Measurements from ENCODE around the gene COL13A1. TPM values are rescaled to one million over a fixed set of nuclear protein-coding genes. Genes with fewer than 3 reads are reported as not detected.
A peak's percentile ranks its signal among the peaks of the same experiment; 100 is the strongest.

The COL13A1 gene
- total and polyA plus RNA-seq, 2 experiments from 2014 or later: 5.2 to 8.6 TPM

DNA sequence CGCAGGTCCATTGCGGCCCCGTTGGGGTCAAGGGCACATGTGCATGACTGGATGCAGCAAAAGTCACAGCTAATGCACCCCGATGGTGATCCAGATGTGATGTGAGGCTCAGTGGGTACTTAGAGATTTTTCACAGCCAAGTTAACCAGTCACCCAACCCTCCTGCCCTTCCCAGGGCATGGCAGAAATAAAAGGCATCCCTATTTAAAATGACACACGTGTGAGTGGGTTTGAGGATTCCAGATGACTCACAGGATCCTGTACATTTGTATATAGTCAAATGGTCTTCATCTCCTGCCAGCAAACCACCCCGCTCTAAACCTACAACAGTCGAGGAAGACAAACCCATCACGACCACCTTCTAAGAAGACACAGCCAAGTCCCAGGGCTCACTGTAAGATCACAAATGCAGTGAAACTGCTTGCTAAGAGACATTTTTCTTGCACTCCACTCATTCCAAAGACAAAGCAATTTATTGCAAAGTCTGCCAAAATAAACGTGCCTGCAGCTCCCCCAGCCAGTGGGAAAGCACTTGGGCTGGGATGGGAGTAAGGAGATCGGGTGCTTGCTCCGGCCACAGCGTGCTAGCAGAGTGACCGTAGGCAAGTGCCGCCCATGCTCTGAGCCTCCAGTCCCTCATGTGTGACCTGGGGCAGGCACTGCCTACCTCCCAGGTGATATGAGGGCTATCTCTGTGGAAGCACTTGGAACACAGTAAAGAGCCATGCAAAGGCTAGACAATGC, 164.4 kb downstream of the COL13A1 start:
- Histone ChIP-seq H3F3A (replicated peaks; ENCODE audit: low read depth) (no peaks in the 10 kb centered on the region), H3K4me1 (ENCODE audit: insufficient read depth) (no peaks in the 10 kb centered on the region), H2AFZ (no peak overlapping the region; the same call in 1 of the 2 replicates), H4K20me1 (replicated peaks; ENCODE audit: insufficient read depth) (no peaks in the 10 kb centered on the region), H3K4me3 (no peak overlapping the region), H3K36me3 (ENCODE audit: insufficient read depth) (no peaks in the 10 kb centered on the region), H3K79me2 (replicated peaks; ENCODE audit: insufficient read depth) (no peaks in the 10 kb centered on the region), H3K27me3 (ENCODE audit: insufficient read depth) (no peaks in the 10 kb centered on the region), H3K9me2 (ENCODE audit: insufficient read depth) (no peaks in the 10 kb centered on the region), H3K4me2 (no peak overlapping the region), H3K27ac (ENCODE audit: low read depth) (no peak overlapping the region)
- Mint-ChIP-seq H3K4me3 (no peak overlapping the region), H3K36me3 (ENCODE audit: low read depth) (no peaks in the 10 kb centered on the region; the same call in 2 of the 3 replicates), H3K27me3 (ENCODE audit: insufficient read depth, low read depth, poor library complexity) (peaks cover 9% of the 10 kb centered on the region), H3K9me3 (no peaks in the 10 kb centered on the region), H3K27ac (no peak overlapping the region), H3K4me1 (peaks cover 14% of the 10 kb centered on the region; the same call in 2 of the 3 replicates)
- no peak for TF ChIP-seq ZNF331 (CRISPR knock-in tag; IDR thresholded peaks at IDR 0.05; ENCODE audit: low read depth)
- ATAC-seq (no peak), DNase-seq (ENCODE audit: low spot score) (no peak)

DNA sequence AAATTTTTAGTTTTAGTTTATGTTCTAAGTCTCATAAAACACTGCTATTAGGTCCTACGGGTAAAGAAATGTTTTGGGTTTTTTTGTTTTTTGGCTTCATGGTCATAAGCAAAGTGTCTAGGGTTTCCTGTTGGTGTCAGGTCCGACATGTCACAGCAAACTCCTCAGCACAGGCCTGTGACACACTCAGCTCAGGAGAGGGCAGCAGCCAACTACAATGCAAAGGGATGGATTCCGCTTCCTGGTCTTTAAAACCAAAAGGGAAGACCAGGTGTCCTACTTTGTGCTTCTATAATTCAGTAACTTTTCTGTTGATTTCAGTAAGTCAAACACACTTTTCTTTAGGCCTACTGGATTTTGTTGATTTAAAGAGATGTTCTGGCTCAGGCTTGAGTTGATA, 167.1 kb downstream of the COL13A1 start:
- Histone ChIP-seq H3F3A (replicated peaks; ENCODE audit: low read depth) (no peaks in the 10 kb centered on the region), H3K79me2 (replicated peaks; ENCODE audit: insufficient read depth) (no peaks in the 10 kb centered on the region), H3K4me3 (no peak overlapping the region), H3K4me1 (ENCODE audit: insufficient read depth) (no peaks in the 10 kb centered on the region), H3K9me2 (ENCODE audit: insufficient read depth) (no peaks in the 10 kb centered on the region), H2AFZ (peak overlapping the region; percentile 49; the same call in 1 of the 2 replicates), H3K4me2 (no peak overlapping the region), H3K27me3 (ENCODE audit: insufficient read depth) (no peaks in the 10 kb centered on the region), H3K27ac (ENCODE audit: low read depth) (no peak overlapping the region), H3K36me3 (ENCODE audit: insufficient read depth) (no peaks in the 10 kb centered on the region), H4K20me1 (replicated peaks; ENCODE audit: insufficient read depth) (no peaks in the 10 kb centered on the region)
- ATAC-seq (peak; percentile 95), DNase-seq (ENCODE audit: low spot score) (peak; percentile 63)
- H3K9me3 Mint-ChIP-seq: no peaks in the 10 kb centered on the region
- no peaks in the 10 kb centered on the region for H3K36me3 Mint-ChIP-seq (ENCODE audit: low read depth)
- peaks cover 9% of the 10 kb centered on the region for H3K27me3 Mint-ChIP-seq (ENCODE audit: insufficient read depth, low read depth, poor library complexity)
- no peak overlapping the region for H3K4me3 Mint-ChIP-seq
- H3K4me1 Mint-ChIP-seq: peaks cover 9% of the 10 kb centered on the region; the same call in 2 of the 3 replicates
- TF ChIP-seq, protein P1, sequence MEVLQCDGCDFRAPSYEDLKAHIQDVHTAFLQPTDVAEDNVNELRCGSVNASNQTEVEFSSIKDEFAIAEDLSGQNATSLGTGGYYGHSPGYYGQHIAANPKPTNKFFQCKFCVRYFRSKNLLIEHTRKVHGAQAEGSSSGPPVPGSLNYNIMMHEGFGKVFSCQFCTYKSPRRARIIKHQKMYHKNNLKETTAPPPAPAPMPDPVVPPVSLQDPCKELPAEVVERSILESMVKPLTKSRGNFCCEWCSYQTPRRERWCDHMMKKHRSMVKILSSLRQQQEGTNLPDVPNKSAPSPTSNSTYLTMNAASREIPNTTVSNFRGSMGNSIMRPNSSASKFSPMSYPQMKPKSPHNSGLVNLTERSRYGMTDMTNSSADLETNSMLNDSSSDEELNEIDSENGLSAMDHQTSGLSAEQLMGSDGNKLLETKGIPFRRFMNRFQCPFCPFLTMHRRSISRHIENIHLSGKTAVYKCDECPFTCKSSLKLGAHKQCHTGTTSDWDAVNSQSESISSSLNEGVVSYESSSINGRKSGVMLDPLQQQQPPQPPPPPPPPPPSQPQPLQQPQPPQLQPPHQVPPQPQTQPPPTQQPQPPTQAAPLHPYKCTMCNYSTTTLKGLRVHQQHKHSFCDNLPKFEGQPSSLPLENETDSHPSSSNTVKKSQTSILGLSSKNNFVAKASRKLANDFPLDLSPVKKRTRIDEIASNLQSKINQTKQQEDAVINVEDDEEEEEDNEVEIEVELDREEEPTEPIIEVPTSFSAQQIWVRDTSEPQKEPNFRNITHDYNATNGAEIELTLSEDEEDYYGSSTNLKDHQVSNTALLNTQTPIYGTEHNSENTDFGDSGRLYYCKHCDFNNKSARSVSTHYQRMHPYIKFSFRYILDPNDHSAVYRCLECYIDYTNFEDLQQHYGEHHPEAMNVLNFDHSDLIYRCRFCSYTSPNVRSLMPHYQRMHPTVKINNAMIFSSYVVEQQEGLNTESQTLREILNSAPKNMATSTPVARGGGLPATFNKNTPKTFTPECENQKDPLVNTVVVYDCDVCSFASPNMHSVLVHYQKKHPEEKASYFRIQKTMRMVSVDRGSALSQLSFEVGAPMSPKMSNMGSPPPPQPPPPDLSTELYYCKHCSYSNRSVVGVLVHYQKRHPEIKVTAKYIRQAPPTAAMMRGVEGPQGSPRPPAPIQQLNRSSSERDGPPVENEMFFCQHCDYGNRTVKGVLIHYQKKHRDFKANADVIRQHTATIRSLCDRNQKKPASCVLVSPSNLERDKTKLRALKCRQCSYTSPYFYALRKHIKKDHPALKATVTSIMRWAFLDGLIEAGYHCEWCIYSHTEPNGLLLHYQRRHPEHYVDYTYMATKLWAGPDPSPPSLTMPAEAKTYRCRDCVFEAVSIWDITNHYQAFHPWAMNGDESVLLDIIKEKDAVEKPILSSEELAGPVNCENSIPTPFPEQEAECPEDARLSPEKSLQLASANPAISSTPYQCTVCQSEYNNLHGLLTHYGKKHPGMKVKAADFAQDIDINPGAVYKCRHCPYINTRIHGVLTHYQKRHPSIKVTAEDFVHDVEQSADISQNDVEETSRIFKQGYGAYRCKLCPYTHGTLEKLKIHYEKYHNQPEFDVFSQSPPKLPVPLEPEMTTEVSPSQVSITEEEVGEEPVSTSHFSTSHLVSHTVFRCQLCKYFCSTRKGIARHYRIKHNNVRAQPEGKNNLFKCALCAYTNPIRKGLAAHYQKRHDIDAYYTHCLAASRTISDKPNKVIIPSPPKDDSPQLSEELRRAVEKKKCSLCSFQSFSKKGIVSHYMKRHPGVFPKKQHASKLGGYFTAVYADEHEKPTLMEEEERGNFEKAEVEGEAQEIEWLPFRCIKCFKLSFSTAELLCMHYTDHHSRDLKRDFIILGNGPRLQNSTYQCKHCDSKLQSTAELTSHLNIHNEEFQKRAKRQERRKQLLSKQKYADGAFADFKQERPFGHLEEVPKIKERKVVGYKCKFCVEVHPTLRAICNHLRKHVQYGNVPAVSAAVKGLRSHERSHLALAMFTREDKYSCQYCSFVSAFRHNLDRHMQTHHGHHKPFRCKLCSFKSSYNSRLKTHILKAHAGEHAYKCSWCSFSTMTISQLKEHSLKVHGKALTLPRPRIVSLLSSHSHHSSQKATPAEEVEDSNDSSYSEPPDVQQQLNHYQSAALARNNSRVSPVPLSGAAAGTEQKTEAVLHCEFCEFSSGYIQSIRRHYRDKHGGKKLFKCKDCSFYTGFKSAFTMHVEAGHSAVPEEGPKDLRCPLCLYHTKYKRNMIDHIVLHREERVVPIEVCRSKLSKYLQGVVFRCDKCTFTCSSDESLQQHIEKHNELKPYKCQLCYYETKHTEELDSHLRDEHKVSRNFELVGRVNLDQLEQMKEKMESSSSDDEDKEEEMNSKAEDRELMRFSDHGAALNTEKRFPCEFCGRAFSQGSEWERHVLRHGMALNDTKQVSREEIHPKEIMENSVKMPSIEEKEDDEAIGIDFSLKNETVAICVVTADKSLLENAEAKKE (CRISPR knock-in tag; IDR thresholded peaks at IDR 0.05): no peak
- TF ChIP-seq, protein P2, sequence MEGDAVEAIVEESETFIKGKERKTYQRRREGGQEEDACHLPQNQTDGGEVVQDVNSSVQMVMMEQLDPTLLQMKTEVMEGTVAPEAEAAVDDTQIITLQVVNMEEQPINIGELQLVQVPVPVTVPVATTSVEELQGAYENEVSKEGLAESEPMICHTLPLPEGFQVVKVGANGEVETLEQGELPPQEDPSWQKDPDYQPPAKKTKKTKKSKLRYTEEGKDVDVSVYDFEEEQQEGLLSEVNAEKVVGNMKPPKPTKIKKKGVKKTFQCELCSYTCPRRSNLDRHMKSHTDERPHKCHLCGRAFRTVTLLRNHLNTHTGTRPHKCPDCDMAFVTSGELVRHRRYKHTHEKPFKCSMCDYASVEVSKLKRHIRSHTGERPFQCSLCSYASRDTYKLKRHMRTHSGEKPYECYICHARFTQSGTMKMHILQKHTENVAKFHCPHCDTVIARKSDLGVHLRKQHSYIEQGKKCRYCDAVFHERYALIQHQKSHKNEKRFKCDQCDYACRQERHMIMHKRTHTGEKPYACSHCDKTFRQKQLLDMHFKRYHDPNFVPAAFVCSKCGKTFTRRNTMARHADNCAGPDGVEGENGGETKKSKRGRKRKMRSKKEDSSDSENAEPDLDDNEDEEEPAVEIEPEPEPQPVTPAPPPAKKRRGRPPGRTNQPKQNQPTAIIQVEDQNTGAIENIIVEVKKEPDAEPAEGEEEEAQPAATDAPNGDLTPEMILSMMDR (conservative IDR thresholded peaks at IDR 0.05; ENCODE audit: low read depth in 2 of 2): peak; percentile 58 to 89
- TF ChIP-seq CREB1 (CRISPR knock-in tag; IDR thresholded peaks at IDR 0.05; ENCODE audit: low read depth) (no peak), ZNF114 (CRISPR knock-in tag; IDR thresholded peaks at IDR 0.05) (no peak), NANOG (IDR thresholded peaks at IDR 0.05; ENCODE audit: borderline replicate concordance) (no peak)
- no peak overlapping the region for H3K27ac Mint-ChIP-seq
